Measurements from ENCODE around the gene PDE4B.

The PDE4B gene

GRCh38 chr1:66182551-66183178, 390.0 kb downstream of the PDE4B start:
- peak; percentile 48 for DNase-seq (ENCODE audit: low read depth)

- DNase-seq (ENCODE audit: low read depth) = no peak
Observed at GRCh38 chr1:66183400-66183799, 390.7 kb downstream of the PDE4B start.

GRCh38 chr1:66197120-66197519, 404.4 kb downstream of the PDE4B start:
- no peak for DNase-seq (ENCODE audit: low read depth)

- peak; percentile 29 for DNase-seq (ENCODE audit: low read depth)
Observed at GRCh38 chr1:66197785-66198184, 405.1 kb downstream of the PDE4B start.

- DNase-seq (ENCODE audit: low read depth) = no peak
Observed at GRCh38 chr1:66206563-66207144, 414.0 kb downstream of the PDE4B start.

GRCh38 chr1:66207484-66207883, 414.8 kb downstream of the PDE4B start:
- peak; percentile 76 for DNase-seq (ENCODE audit: low read depth)

- DNase-seq (ENCODE audit: low read depth) = no peak
Observed at GRCh38 chr1:66208632-66209031, 415.9 kb downstream of the PDE4B start.

- no peak for DNase-seq (ENCODE audit: low read depth)
Observed at GRCh38 chr1:66210635-66211244, 418.0 kb downstream of the PDE4B start.

- no peak for DNase-seq (ENCODE audit: low read depth)
Observed at GRCh38 chr1:66211521-66211920, 418.8 kb downstream of the PDE4B start.

- no peak for DNase-seq (ENCODE audit: low read depth)
Observed at GRCh38 chr1:66213491-66213890, 420.8 kb downstream of the PDE4B start.

- no peak for DNase-seq (ENCODE audit: low read depth)
Observed at GRCh38 chr1:66214901-66215300, 422.2 kb downstream of the PDE4B start.

GRCh38 chr1:66217021-66217420, 424.3 kb downstream of the PDE4B start:
- peak; percentile 54 for DNase-seq (ENCODE audit: low read depth)

- DNase-seq (ENCODE audit: low read depth) = no peak
Observed at GRCh38 chr1:66217561-66217960, 424.9 kb downstream of the PDE4B start.

GRCh38 chr1:66220477-66220876, 427.8 kb downstream of the PDE4B start:
- DNase-seq (ENCODE audit: low read depth) = no peak

GRCh38 chr1:66223681-66224080, 431.0 kb downstream of the PDE4B start:
- no peak for DNase-seq (ENCODE audit: low read depth)

- DNase-seq (ENCODE audit: low read depth) = no peak
Observed at GRCh38 chr1:66226985-66227384, 434.3 kb downstream of the PDE4B start.

- no peak for DNase-seq (ENCODE audit: low read depth)
Observed at GRCh38 chr1:66227966-66228365, 435.3 kb downstream of the PDE4B start.

- DNase-seq (ENCODE audit: low read depth) = peak; percentile 55
Observed at GRCh38 chr1:66231217-66231616, 438.5 kb downstream of the PDE4B start.

- no peak for DNase-seq (ENCODE audit: low read depth)
Observed at GRCh38 chr1:66231681-66232463, 439.2 kb downstream of the PDE4B start.

- DNase-seq (ENCODE audit: low read depth) = no peak
Observed at GRCh38 chr1:66237042-66237441, 444.3 kb downstream of the PDE4B start.

GRCh38 chr1:66237722-66238479, 445.2 kb downstream of the PDE4B start:
- DNase-seq (ENCODE audit: low read depth) = no peak

GRCh38 chr1:66239834-66240233, 447.1 kb downstream of the PDE4B start:
- DNase-seq (ENCODE audit: low read depth) = no peak

All from stromal cell of bone marrow (primary cell).